DND-41 (cell line): ENCODE measurements around the gene CHERP.

ENCODE experiments used
- ATAC-seq: fragments of 200-7000 bp; cut with Tn5 transposase; 3 replicates; pipeline ENCODE4 v1.9.1; 2021; ENCODE audit warnings: low read depth; ENCODE audit not compliant: insufficient read depth
- DNase-seq: peaks from one replicate; pipeline ENCODE4 v3.0.0-alpha.2; 2020
- H2AFZ ChIP-seq: 2 replicates; pipeline ENCODE4 v1.6.0; 2012; ENCODE audit warnings: low read depth, low read length
- H3K27ac ChIP-seq: 2 replicates; pipeline ENCODE4 v1.5.1; 2012; ENCODE audit warnings: low read length, inconsistent platforms
- H3K27me3 ChIP-seq: fragments of 200-600 bp; sonication (generic); 2 replicates; pipeline ENCODE4 v1.6.0; 2012; ENCODE audit warnings: low read length, mild to moderate bottlenecking, inconsistent platforms; ENCODE audit not compliant: insufficient read depth, poor library complexity
- H3K36me3 ChIP-seq: 2 replicates; pipeline ENCODE4 v1.5.1; 2012; ENCODE audit warnings: low read length, inconsistent platforms; ENCODE audit not compliant: insufficient read depth
- H3K4me1 ChIP-seq: 2 replicates; pipeline ENCODE4 v1.5.1; 2012; ENCODE audit warnings: mild to moderate bottlenecking, low read length; ENCODE audit not compliant: insufficient read depth
- H3K4me2 ChIP-seq: 2 replicates; pipeline ENCODE4 v1.6.0; 2012; ENCODE audit warnings: mild to moderate bottlenecking, moderate library complexity, low read length, inconsistent platforms; ENCODE audit not compliant: insufficient read depth
- H3K4me3 ChIP-seq, 2 experiments: fragments of 200-600 bp in 1 of 2; shearing (Covaris generic) in 1 of 2; 2 replicates each; pipeline ENCODE4 v1.5.1; 2012 to 2016; ENCODE audit warnings: inconsistent platforms in 2 of 2, low read length in 2 of 2, mild to moderate bottlenecking in 2 of 2, low read depth in 1 of 2, moderate library complexity in 1 of 2
- H3K79me2 ChIP-seq: 2 replicates; pipeline ENCODE4 v1.6.0; 2012; ENCODE audit warnings: low read length, inconsistent platforms; ENCODE audit not compliant: insufficient read depth
- H3K9ac ChIP-seq: 2 replicates; pipeline ENCODE4 v1.6.0; 2012; ENCODE audit warnings: low read depth, mild to moderate bottlenecking, inconsistent platforms, low read length, moderate library complexity
- H3K9me3 ChIP-seq: 2 replicates; pipeline ENCODE4 v1.5.1; 2012; ENCODE audit warnings: low read length, moderate library complexity, mild to moderate bottlenecking, inconsistent platforms; ENCODE audit not compliant: insufficient read depth, severe bottlenecking
- H4K20me1 ChIP-seq: 2 replicates; pipeline ENCODE4 v1.6.0; 2012; ENCODE audit warnings: low read length; ENCODE audit not compliant: insufficient read depth
- CTCF ChIP-seq: IDR thresholded peaks from 2 replicates; pipeline ENCODE4 v1.5.1; 2012; ENCODE audit warnings: borderline replicate concordance, low read length, moderate library complexity, mild to moderate bottlenecking; ENCODE audit not compliant: poor library complexity, severe bottlenecking; ENCODE audit errors: extremely low read depth
- EZH2 ChIP-seq: IDR thresholded peaks from 3 replicates; pipeline ENCODE4 v1.6.1; 2012; ENCODE audit warnings: borderline replicate concordance, low read depth, mild to moderate bottlenecking, moderate library complexity, low read length, inconsistent platforms; ENCODE audit not compliant: severe bottlenecking

Gene CHERP

GRCh38 chr19:16470541-16470910 is 71.7 kb downstream of the CHERP start:
- no peak for TF ChIP-seq CTCF
- TF ChIP-seq EZH2: no peak
- H3K4me2 ChIP-seq: peak overlapping the region; percentile 87
- peaks cover 28% of the 10 kb centered on the region for H3K4me1 ChIP-seq
- H3K4me3 ChIP-seq: peak overlapping the region; percentile 57 to 97; a peak in 3 of 4 replicates
- peaks cover 60% of the 10 kb centered on the region for H3K79me2 ChIP-seq
- ATAC-seq (no peak), DNase-seq (no peak)
- no peaks in the 10 kb centered on the region for H3K27me3 ChIP-seq
- no peaks in the 10 kb centered on the region for H3K9me3 ChIP-seq
- H2AFZ ChIP-seq: no peak overlapping the region
- H3K36me3 ChIP-seq: no peaks in the 10 kb centered on the region
- H3K27ac ChIP-seq: peak overlapping the region; percentile 2; the same call in 1 of the 2 replicates
- H3K9ac ChIP-seq: peak overlapping the region; percentile 71
- peaks cover 49% of the 10 kb centered on the region for H4K20me1 ChIP-seq
